Effector CD4-positive, alpha-beta T cell (primary cell): Measurements from ENCODE around the gene NR4A1.
A peak's percentile ranks its signal among the peaks of the same experiment; 100 is the strongest.

ENCODE experiments used
- DNase-seq: peaks from one replicate; pipeline ENCODE4 v3.0.0-alpha.2; 2020

NR4A1 gene

GRCh38 chr12:52059582-52060497 lies 8.6 kb downstream of the NR4A1 start:
- no peak for DNase-seq

DNA sequence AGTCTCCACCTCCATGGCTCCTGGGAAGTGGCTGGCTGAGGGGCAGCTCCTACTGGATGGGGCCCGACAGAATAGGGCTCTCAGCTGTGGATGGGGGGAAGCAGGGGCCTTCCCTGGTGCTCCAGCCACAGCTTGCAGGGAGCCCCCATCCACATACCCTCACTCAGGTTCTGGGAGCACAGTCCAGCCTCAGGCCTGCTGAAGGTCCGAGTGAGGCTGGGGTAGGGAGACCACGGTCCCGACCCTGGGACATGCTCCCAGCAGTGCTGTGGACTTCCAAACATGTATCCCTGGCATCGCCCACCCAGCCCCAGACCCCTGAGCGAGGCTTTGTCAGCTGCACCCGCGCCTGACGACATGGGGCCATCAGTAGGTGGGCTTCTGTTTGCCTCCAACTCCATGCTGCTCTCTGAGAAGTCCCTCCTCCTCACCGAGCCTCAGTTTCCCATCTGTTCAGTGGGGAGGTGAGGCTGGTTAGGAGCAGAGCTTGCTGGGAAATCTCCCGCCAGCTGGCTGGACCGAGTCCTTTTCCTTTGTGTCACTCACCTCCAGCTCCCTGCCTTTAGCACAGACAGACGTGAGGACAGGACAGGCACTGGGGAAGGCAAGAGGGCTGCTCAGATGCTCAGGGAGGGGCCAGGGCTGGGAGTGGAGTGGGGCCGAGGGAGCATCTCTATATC lies 9.4 kb downstream of the NR4A1 start:
- no peak for DNase-seq

DNA sequence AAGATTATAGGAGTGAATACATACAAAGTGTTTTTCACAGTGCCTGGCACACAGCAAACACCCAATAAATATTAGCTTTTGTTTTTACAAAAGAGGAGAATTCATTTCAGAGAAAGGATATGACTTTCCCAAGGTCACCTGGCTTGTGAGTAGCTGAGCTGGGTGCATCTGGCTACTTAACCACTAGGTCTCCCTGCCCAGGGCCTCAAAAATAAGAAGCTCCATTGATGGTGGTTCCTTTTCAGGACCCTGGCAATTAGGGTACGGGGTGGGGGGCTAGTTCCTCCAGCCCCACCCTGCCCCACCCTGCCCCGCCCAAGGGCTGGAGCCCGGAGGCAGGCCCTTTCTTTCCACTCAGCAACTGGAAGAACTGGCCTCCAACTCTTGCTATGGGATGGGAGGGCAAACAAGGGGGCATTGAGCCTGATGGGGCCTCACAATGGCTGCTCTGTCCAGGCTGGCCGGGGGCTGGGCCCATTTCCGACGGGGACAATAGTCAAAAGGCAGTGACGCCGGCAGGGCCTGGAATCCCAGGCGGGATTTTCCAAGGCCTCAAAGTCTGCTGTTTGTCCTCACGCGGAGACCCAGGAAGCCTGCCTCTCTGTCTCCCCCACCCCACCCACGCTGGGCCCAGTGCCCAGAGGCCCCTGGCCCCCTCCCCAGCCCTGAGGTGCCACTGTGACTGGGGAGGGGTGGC lies 10.4 kb downstream of the NR4A1 start:
- no peak for DNase-seq

- DNase-seq: no peak
Measured at GRCh38 chr12:52062167-52063081, 11.2 kb downstream of the NR4A1 start.

GRCh38 chr12:52063082-52063924 lies 12.1 kb downstream of the NR4A1 start:
- DNase-seq: no peak

DNA sequence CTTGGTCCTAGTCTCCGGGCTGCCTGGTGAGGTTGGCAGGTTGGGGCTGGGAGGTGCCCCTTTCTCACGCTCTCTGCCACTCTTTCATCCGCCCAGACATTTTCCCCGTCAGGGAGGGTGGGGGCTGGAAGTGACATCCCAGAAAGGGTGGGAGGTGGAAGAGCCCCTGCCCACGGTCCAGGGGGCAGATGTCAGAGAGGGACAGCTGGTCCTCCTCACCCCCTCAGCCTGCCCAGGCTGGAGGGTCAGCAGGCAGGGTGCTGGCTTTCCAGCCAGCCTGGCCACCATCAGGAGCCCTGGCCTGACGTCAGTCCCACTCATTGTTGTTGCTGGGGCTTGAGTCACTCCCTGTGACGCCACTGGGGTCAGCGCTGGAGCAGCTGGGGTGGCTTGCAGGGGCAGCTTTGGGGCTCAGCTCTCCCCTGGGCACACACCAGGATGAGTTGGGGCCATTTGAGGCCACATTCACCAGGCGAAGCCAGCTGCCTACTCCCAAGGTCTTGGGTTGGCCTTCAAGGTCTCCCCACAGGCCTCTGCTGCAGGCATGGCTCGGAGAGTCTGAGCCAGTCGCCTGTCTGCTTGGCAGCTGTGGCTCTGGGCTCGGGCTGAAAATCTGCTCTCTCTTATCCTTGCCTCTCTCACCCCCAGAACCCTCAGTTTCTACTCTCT lies 12.9 kb downstream of the NR4A1 start:
- DNase-seq: no peak

DNA sequence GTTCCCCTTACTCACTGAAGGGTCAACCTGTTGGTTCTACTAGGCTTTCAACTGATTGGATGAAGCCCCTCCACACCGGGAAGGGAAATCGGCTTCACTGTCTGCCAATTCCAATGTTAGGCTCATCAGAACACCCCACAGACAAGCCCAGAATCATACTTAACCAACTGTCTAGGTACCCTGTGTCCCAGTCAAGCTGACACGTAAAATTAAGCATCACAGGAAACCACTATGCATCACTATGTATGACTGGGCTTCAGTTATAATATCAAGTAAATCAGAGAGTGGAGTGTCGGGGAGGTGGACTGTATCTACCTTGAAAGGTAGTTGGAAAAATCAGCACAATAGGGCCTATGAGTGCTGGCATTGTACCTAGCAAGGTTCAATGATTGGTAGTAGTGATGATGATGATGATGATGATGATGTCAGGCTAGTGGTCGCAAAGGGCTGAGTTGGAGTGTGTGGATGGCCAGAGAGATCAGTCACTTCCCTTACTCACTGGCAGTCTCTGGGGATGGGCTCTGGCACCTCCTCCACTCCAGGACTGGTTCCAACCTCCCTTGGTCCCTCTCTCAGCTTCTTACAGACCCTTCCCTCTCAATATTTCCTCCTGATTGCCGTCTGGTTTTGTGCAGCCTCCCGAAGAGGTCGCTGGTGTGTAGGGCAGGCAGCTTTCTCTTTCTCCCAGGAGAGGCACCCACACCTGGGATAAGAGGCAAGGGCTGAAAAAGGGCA lies 15.3 kb downstream of the NR4A1 start:
- no peak for DNase-seq

DNA sequence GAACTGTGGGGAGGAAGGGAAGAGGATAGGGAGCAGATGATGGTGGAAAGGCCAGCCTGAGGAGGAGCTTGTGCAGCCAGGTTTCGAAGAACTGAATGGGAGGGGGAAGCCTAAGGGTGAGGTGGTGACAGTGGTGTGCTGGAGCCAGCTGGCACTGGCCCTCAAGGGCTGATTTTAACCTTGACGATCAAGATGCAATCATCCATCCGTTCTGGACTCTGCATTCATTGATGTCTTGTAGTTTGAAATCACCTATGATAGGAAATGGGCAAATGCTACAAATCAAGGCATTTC lies 15.8 kb downstream of the NR4A1 start:
- DNase-seq: no peak

GRCh38 chr12:52069327-52070184 lies 18.3 kb downstream of the NR4A1 start, which contains the start of gene ATG101:
Gene ATG101, plus strand, starts transcription at chr12:52069978. Its CDS starts 3,673 bp downstream, at chr12:52073651.
- peak; percentile 77 for DNase-seq

DNA sequence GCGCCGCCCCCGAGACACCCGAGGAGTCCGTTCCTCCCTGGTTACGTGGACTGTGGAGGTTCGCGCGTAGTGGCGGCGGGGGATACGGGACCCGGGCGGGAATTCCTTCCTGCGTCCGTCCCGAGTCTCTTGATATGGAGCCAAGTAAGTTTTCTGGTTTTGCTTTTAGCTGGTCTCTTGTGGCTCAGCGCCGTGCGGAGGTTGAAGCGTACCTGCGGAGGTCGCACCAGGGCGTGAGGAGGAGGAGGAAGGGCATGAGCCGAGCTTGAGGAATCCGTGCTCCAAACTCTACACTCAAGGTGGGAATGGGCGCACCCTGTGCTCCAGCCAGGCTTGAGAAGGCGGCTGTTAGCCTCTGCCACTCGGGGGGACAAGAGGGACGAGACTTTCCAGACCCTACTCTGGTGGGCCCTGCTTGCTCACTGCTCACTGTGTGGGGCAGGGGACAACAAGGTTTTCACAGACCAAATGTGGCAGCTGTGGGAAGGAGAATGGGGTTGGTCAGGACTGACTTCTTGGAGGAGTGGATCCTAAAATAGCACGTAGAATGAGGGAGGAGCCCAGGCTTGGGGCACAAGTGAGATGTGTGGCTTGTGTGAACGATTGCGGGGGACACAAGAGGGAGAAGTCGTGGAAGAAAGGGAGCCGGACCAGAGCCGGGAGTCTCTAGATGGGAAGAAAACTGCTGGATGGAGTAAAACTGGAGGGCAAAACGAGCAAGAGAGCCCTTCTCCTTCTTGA lies 19.1 kb downstream of the NR4A1 start:
- DNase-seq: no peak

DNA sequence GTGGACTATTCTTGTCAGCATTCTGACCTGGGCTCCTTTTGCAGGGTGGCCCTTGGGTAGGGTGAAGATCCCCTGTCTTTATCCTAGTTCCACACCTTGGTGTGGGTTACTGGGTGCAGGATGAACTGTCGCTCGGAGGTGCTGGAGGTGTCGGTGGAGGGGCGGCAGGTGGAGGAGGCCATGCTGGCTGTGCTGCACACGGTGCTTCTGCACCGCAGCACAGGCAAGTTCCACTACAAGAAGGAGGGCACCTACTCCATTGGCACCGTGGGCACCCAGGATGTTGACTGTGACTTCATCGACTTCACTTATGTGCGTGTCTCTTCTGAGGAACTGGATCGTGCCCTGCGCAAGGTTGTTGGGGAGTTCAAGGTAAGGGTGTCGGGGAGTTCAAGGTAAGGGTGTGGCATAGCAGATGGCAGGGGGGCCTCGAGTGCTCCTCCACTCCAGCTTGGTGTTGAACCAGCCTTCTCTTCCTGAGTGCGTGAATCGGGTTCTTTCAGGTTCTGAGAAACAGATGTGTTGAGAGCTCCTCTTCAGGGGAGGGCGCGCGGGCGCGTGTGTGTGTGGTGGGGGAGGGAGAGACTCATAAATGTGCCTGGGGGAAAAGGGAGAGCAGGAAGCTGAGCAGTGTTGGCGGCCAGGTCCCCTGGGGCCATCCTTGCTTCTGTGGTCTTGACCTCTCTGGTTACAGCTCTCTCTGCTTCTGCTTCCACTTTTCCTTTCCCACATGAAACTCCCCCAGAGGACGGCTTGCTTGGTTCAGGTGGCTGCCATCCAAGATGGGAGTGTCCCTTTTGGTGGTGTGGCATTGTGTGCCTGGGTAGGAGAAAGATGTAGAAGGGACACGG lies 22.5 kb downstream of the NR4A1 start:
- no peak for DNase-seq

GRCh38 chr12:52074971-52075724 lies 23.9 kb downstream of the NR4A1 start:
- no peak for DNase-seq

DNA sequence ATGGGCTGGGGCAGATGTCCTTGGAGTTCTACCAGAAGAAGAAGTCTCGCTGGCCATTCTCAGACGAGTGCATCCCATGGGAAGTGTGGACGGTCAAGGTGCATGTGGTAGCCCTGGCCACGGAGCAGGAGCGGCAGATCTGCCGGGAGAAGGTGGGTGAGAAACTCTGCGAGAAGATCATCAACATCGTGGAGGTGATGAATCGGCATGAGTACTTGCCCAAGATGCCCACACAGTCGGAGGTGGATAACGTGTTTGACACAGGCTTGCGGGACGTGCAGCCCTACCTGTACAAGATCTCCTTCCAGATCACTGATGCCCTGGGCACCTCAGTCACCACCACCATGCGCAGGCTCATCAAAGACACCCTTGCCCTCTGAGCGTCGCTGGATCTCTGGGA lies 25.6 kb downstream of the NR4A1 start:
- no peak for DNase-seq

GRCh38 chr12:52078276-52078675 lies 27.0 kb downstream of the NR4A1 start:
- DNase-seq: no peak

GRCh38 chr12:52079576-52080402 lies 28.5 kb downstream of the NR4A1 start, which contains the start of gene SMIM41:
Gene SMIM41, plus strand, starts transcription at chr12:52079704. Its CDS starts 76 bp downstream, at chr12:52079780.
- no peak for DNase-seq
